ENCODE results near the gene SLC39A10. TPM values are rescaled to one million over a fixed set of nuclear protein-coding genes. Genes with fewer than 3 reads are reported as not detected.
A peak's percentile ranks its signal among the peaks of the same experiment; 100 is the strongest.

The SLC39A10 gene
- total and polyA plus RNA-seq, 9 of the 15 experiments (the other 6 are each of a cell fraction or from before 2014, with no cell fraction given), result 12.5 to 40.1 (median 23.1) TPM

DNA sequence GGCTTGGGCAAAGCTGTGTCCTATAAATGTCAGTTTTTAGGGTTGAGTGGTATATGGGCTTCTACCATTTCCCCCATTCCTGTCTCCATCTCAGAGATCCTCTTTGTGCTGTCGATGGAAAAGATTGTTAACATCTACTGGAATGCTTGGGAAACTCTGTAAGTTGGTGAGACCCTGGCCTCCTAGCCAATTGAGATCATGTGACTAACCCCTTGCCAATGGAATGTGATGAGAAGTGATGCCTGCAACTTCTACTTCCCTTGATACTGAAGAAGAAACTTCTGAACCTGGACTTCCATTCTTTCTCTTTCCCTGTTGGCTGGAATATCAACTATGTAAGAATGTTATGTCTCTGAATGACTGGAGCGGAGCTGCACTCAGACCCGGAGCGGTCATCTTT is 14.5 kb downstream of the SLC39A10 start:
- 61% methylated on average over 4 of the region's 4 CpGs for WGBS (ENCODE audit: insufficient coverage, low coverage, missing lambda C conversion rate)
- H3K27ac ChIP-seq (ENCODE audit: extremely low read depth, low read depth, low read length), result no peak overlapping the region
- no peak overlapping the region for H2AFZ ChIP-seq (ENCODE audit: low read depth, low read length)
- CTCF ChIA-PET (ENCODE audit: low intra/inter-chr PET ratio), result no interaction called here
- peaks cover 4% of the 10 kb centered on the region; the same call in 2 of the 3 replicates for H3K36me3 ChIP-seq (ENCODE audit: control insufficient read depth, insufficient read depth, low read length)
- H3K4me1 ChIP-seq (replicated peaks in 1 of 2; ENCODE audit: control insufficient read depth in 2 of 2, insufficient read depth in 2 of 2, low read length in 2 of 2), result no peaks in the 10 kb centered on the region; a peak in 1 of 5 replicates
- DNase-seq (ENCODE audit: extremely low read depth in 1 of 4, low spot score in 3 of 4) (no peak), FAIRE-seq (no peak), ATAC-seq (no peak)
- no peaks in the 10 kb centered on the region for H3K9me1 ChIP-seq (ENCODE audit: control insufficient read depth, insufficient read depth, low read length)
- TF ChIP-seq SNIP1 (IDR thresholded peaks at IDR 0.05; ENCODE audit: low read depth) (no peak), RBM22 (IDR thresholded peaks at IDR 0.05; ENCODE audit: low read depth, low read length, poor library complexity, severe bottlenecking) (no peak), SP1 (CRISPR knock-in tag; IDR thresholded peaks at IDR 0.05) (no peak), PCBP2 (IDR thresholded peaks at IDR 0.05; ENCODE audit: low read depth, low read length, poor library complexity, severe bottlenecking) (no peak), DACH1 (IDR thresholded peaks at IDR 0.05; ENCODE audit: partially characterized antibody) (no peak), TSC22D4 (tag; IDR thresholded peaks at IDR 0.05) (no peak), BRD9 (IDR thresholded peaks at IDR 0.05; ENCODE audit: low read depth, partially characterized antibody) (no peak)
- TF ChIP-seq, protein P1, sequence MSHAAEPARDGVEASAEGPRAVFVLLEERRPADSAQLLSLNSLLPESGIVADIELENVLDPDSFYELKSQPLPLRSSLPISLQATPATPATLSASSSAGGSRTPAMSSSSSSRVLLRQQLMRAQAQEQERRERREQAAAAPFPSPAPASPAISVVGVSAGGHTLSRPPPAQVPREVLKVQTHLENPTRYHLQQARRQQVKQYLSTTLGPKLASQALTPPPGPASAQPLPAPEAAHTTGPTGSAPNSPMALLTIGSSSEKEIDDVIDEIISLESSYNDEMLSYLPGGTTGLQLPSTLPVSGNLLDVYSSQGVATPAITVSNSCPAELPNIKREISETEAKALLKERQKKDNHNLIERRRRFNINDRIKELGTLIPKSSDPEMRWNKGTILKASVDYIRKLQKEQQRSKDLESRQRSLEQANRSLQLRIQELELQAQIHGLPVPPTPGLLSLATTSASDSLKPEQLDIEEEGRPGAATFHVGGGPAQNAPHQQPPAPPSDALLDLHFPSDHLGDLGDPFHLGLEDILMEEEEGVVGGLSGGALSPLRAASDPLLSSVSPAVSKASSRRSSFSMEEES (CRISPR knock-in tag; IDR thresholded peaks at IDR 0.05), result peak; percentile 54
- H3K27me3 ChIP-seq (ENCODE audit: control insufficient read depth in 2 of 2, insufficient read depth in 2 of 2, low read length in 2 of 2), result no peaks in the 10 kb centered on the region
- in situ Hi-C loops (cut with MboI) (loop anchor here (25.0 kb wide), 1 partner anchor 391 kb away; the partner anchor contains the start of gene DNAH7), intact Hi-C loops (cut with micrococcal nuclease) (no loop called here)
- no TSS peak for BruUV-seq (replicated peaks)
- H3K4me2 ChIP-seq (ENCODE audit: insufficient read depth, low read length), result no peak overlapping the region
- no peaks in the 10 kb centered on the region for H3K9me3 ChIP-seq (replicated peaks; ENCODE audit: control insufficient read depth, insufficient read depth, low read depth, low read length)
- POLR2A ChIA-PET, result interaction anchor here (0.8 kb wide), 1 partner anchor 11 kb away, joined by 3 read pairs; no protein-coding TSS in a partner anchor
- no peak overlapping the region for H3K4me3 ChIP-seq
- H3K9ac ChIP-seq (ENCODE audit: insufficient read depth in 1 of 2, low read depth in 2 of 2, low read length in 2 of 2), result no peak overlapping the region
- H4K20me1 ChIP-seq (replicated peaks; ENCODE audit: control insufficient read depth, insufficient read depth, low read length), result no peaks in the 10 kb centered on the region
- H3K79me2 ChIP-seq (ENCODE audit: control insufficient read depth, insufficient read depth, low read length), result peaks cover 52% of the 10 kb centered on the region

Data from K562 (cell line).